HCT116 (cell line): Measurements from ENCODE around the gene GPR37L1. TPM values are rescaled to one million over a fixed set of nuclear protein-coding genes. Genes with fewer than 3 reads are reported as not detected.
A peak's percentile ranks its signal among the peaks of the same experiment; 100 is the strongest.

Experiments used
- ATAC-seq: fragments of 200-7000 bp; cut with Tn5 transposase; 2 replicates; pipeline ENCODE4 v1.9.1; 2020; ENCODE audit warnings: mild to moderate bottlenecking, moderate library complexity
- BruUV-seq: library from RNA; stranded (reverse); fragments of 400-500 nt; replicated peaks from 2 replicates; lab custom pipeline; 2021; lab: Mats Ljungman, UMichigan
- CTCF ChIA-PET: fragments of 300-600 bp; sonication (Branson Sonifier 250); formaldehyde crosslinking; loops from one replicate; lab custom pipeline; 2021; ENCODE audit warnings: antibody characterized with exemption; lab: Charles Lee
- POLR2A ChIA-PET: fragments of 300-600, 350-600 bp; sonication (Branson Sonifier 250); formaldehyde crosslinking; loops from one replicate; lab custom pipeline; 2021; ENCODE audit warnings: antibody characterized with exemption; lab: Charles Lee
- RAD21 ChIA-PET, 2 experiments: fragments of 300-600 bp; sonication (Branson Sonifier 250); formaldehyde crosslinking; loops; one replicate each; lab custom pipeline; 2023; ENCODE audit warnings: low total read pairs in 2 of 2; ENCODE audit not compliant: uncharacterized antibody in 2 of 2, unreplicated experiment in 2 of 2, low non-redundant PET in 1 of 2; lab: Charles Lee
- DNase-seq: peaks from one replicate; pipeline ENCODE4 v3.0.0-alpha.2; 2010; ENCODE audit warnings: low read depth, low spot score
- H2AFZ ChIP-seq: fragments of 200-600 bp; shearing (Covaris generic), sonication (generic); 2 replicates; pipeline ENCODE4 v1.6.1; 2017; ENCODE audit warnings: low read depth, mixed run types, mixed read lengths, antibody characterized with exemption, low read length; ENCODE audit not compliant: poor library complexity, severe bottlenecking
- H3K27ac ChIP-seq: 2 replicates; pipeline ENCODE4 v1.5.1; 2012; ENCODE audit warnings: low read depth, low read length
- H3K27me3 ChIP-seq: fragments of 200-600 bp; sonication (generic); 2 replicates; pipeline ENCODE4 v1.6.1; 2016; ENCODE audit warnings: mixed run types, low read length, mixed read lengths; ENCODE audit not compliant: insufficient read depth
- H3K36me3 ChIP-seq, 2 experiments: fragments of 200-500 bp in 1 of 2; fragments of 200-600 bp in 1 of 2; sonication (Bioruptor generic) in 1 of 2; sonication (generic) in 1 of 2; 2 replicates each; pipeline versions ENCODE4 v1.5.1 to v1.6.1; 2014 to 2016; ENCODE audit warnings: low read length in 2 of 2, inconsistent platforms in 1 of 2, mixed read lengths in 1 of 2, mixed run types in 1 of 2; ENCODE audit not compliant: insufficient read depth in 2 of 2, control insufficient read depth in 1 of 2
- H3K4me1 ChIP-seq, 2 experiments: fragments of 200-600 bp in 1 of 2; sonication (generic) in 1 of 2; 2 replicates each; pipeline versions ENCODE4 v1.5.1 to v1.6.1; 2012 to 2017; ENCODE audit warnings: low read length in 2 of 2, inconsistent platforms in 1 of 2, mild to moderate bottlenecking in 1 of 2, mixed read lengths in 1 of 2, mixed run types in 1 of 2, moderate library complexity in 1 of 2; ENCODE audit not compliant: insufficient read depth in 2 of 2, control insufficient read depth in 1 of 2
- H3K4me2 ChIP-seq: fragments of 200-600 bp; sonication (generic); 2 replicates; pipeline ENCODE4 v1.6.1; 2017; ENCODE audit warnings: mixed run types, low read length, mixed read lengths
- H3K4me3 ChIP-seq, 2 experiments: fragments of 200-600 bp in 1 of 2; sonication (generic) in 1 of 2; replicated peaks in 1 of 2; 2 replicates each; pipeline ENCODE4 v1.5.1; 2011 to 2016; ENCODE audit warnings: low read length in 2 of 2, control low read depth in 1 of 2, low read depth in 1 of 2, mild to moderate bottlenecking in 1 of 2, mixed read lengths in 1 of 2, mixed run types in 1 of 2
- H3K79me2 ChIP-seq: fragments of 200-600 bp; sonication (generic); 2 replicates; pipeline ENCODE4 v1.6.1; 2017; ENCODE audit warnings: mild to moderate bottlenecking, mixed run types, low read length, moderate library complexity, mixed read lengths; ENCODE audit not compliant: insufficient read depth
- H3K9ac ChIP-seq: fragments of 200-600 bp; sonication (generic); 2 replicates; pipeline ENCODE4 v1.6.1; 2016; ENCODE audit warnings: low read length, mixed read lengths
- H3K9me2 ChIP-seq: fragments of 200-600 bp; sonication (generic), shearing (Covaris generic); 2 replicates; pipeline ENCODE4 v1.6.1; 2017; ENCODE audit warnings: mixed run types, mild to moderate bottlenecking, moderate library complexity; ENCODE audit not compliant: insufficient read depth
- H3K9me3 ChIP-seq, 2 experiments: fragments of 200-500 bp in 1 of 2; fragments of 200-600 bp in 1 of 2; sonication (Bioruptor generic) in 1 of 2; sonication (generic) in 1 of 2; 2 replicates each; pipeline ENCODE4 v1.6.1; 2014 to 2017; ENCODE audit warnings: low read length in 2 of 2, mixed read lengths in 2 of 2, inconsistent platforms in 1 of 2, low read depth in 1 of 2, mild to moderate bottlenecking in 1 of 2, mixed run types in 1 of 2, moderate library complexity in 1 of 2; ENCODE audit not compliant: control insufficient read depth in 1 of 2, insufficient read depth in 1 of 2
- H4K20me1 ChIP-seq: fragments of 200-600 bp; sonication (generic), shearing (Covaris generic); 2 replicates; pipeline ENCODE4 v1.6.1; 2017; ENCODE audit warnings: mixed run types, mild to moderate bottlenecking, moderate library complexity; ENCODE audit not compliant: insufficient read depth
- ATF3 ChIP-seq: IDR thresholded peaks from 2 replicates; pipeline ENCODE4 v1.6.1; 2012
- CBX3 ChIP-seq: IDR thresholded peaks from 2 replicates; pipeline ENCODE4 v1.6.1; 2012; ENCODE audit warnings: low read depth
- CEBPB ChIP-seq: IDR thresholded peaks from 2 replicates; pipeline ENCODE4 v1.6.1; 2012; ENCODE audit warnings: low read depth
- EGR1 ChIP-seq: IDR thresholded peaks from 2 replicates; pipeline ENCODE4 v1.6.1; 2012; ENCODE audit warnings: low read depth
- EZH2 ChIP-seq: fragments of 200-600 bp; sonication (generic); IDR thresholded peaks from 2 replicates; pipeline ENCODE4 v1.6.1; 2017; ENCODE audit warnings: antibody characterized with exemption, mixed run types
- FOSL1 ChIP-seq: IDR thresholded peaks from 2 replicates; pipeline ENCODE4 v1.6.1; 2012; ENCODE audit warnings: low read depth
- JUND ChIP-seq: IDR thresholded peaks from 2 replicates; pipeline ENCODE4 v1.6.1; 2012
- MAX ChIP-seq: IDR thresholded peaks from 2 replicates; pipeline ENCODE4 v1.6.1; 2012
- POLR2A ChIP-seq: IDR thresholded peaks from 2 replicates; pipeline ENCODE4 v1.7.0; 2011; ENCODE audit warnings: borderline replicate concordance; ENCODE audit not compliant: insufficient read depth, insufficient read length; ENCODE audit errors: extremely low read depth
- POLR2AphosphoS5 ChIP-seq: IDR thresholded peaks from 2 replicates; pipeline ENCODE4 v1.6.1; 2011; ENCODE audit warnings: mild to moderate bottlenecking, low read depth, low read length, moderate library complexity
- SP1 ChIP-seq: IDR thresholded peaks from 2 replicates; pipeline ENCODE4 v1.6.1; 2012; ENCODE audit warnings: low read depth
- SRF ChIP-seq: IDR thresholded peaks from 2 replicates; pipeline ENCODE4 v1.6.1; 2012; ENCODE audit warnings: low read depth
- TCF7L2 ChIP-seq: IDR thresholded peaks from 2 replicates; pipeline ENCODE4 v1.7.0; 2011; ENCODE audit warnings: borderline replicate concordance, inconsistent platforms; ENCODE audit not compliant: insufficient read depth, insufficient read length; ENCODE audit errors: extremely low read depth
- YY1 ChIP-seq: IDR thresholded peaks from 2 replicates; pipeline ENCODE4 v1.6.1; 2011; ENCODE audit warnings: low read length, low read depth, moderate library complexity, mild to moderate bottlenecking; ENCODE audit not compliant: insufficient replicate concordance; ENCODE audit errors: extremely low read depth
- ZFX ChIP-seq: fragments of 450-650 bp; IDR thresholded peaks from 2 replicates; pipeline ENCODE4 v1.6.1; 2017
- ZNF274 ChIP-seq: fragments of 200-500 bp; sonication (Bioruptor generic); IDR thresholded peaks from 2 replicates; pipeline ENCODE4 v1.6.1; 2014; ENCODE audit warnings: mild to moderate bottlenecking, low read depth, low read length, inconsistent platforms
- intact Hi-C: fragments of 100-400 bp; cut with micrococcal nuclease; formaldehyde crosslinking; loops from 2 replicates; pipeline ENCODE4 v1.10.0; 2022
- total RNA-seq: library from RNA; stranded (reverse); gene quantifications from one replicate; pipeline ENCODE4 v1.2.1, GENCODE V29; 2021; ENCODE audit not compliant: unreplicated experiment
- TF ChIP-seq, protein P1 (sequence below): IDR thresholded peaks from 2 replicates; pipeline ENCODE4 v1.6.1; 2012; ENCODE audit warnings: low read depth
- TF ChIP-seq, protein P2 (sequence below), 3 experiments: fragments of 200-600 bp in 1 of 3; sonication (generic) in 1 of 3; IDR thresholded peaks in 2 of 3; conservative IDR thresholded peaks in 1 of 3; 2 replicates each; pipeline ENCODE4 v1.5.1; 2012 to 2017; ENCODE audit warnings: low read depth in 2 of 3, low read length in 2 of 3, antibody characterized with exemption in 1 of 3, borderline replicate concordance in 1 of 3, control low read depth in 1 of 3, mild to moderate bottlenecking in 1 of 3, mixed read lengths in 1 of 3, mixed run types in 1 of 3, moderate library complexity in 1 of 3; ENCODE audit not compliant: insufficient read depth in 1 of 3
- TF ChIP-seq, protein P3 (sequence below): IDR thresholded peaks from 2 replicates; pipeline ENCODE4 v1.6.1; 2011; ENCODE audit warnings: mild to moderate bottlenecking, low read length, moderate library complexity; ENCODE audit not compliant: insufficient replicate concordance; ENCODE audit errors: extremely low read depth

Gene GPR37L1
- total RNA-seq, 1 experiment from 2014 or later = 0.10 TPM

DNA sequence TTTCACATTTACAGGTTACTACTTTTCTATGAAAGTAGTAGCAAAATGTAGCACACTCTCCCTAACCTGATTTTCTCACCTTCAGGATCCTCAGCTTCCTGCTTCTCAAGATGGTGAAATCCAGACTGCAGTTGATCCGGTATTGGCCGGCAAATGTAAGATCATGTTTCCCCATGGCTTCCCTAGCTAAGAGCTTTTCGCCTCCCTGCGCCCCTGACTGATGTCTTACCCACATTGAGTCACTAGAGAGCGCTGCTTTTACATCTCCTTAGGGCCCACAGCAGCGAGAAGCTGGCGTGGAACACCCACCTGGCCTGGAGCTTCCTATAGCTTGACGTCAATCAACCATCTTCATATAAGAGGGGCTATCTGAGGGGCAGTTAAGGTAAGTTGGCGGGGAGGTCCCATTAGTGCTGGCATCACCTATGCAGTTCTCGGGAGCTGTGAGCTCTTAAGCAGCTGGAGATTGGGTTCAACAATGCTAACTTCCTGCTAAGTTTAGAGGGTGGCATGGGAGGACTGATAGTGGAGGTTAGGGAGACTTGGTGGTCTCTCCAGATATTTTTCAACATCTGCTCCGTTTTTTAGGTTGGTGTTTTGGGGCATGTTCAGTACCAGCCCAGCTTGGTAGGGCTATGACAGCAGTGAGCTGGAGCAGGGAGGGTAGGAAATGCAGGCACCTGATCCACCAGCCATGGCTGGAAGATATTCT, 32.2 kb downstream of the GPR37L1 start:
- peaks cover 10 to 16% of the 10 kb centered on the region in 2 experiments; a peak in 3 of 4 replicates for H3K4me1 ChIP-seq
- POLR2A ChIA-PET = interaction anchor here (0.6 to 1.4 kb wide), 3 partner anchors 12 to 200 kb away, joined by 3 to 7 read pairs (median 4); partner anchors contain the start of gene ELF3
- ATAC-seq = peak; percentile 94
- TF ChIP-seq, protein P1, sequence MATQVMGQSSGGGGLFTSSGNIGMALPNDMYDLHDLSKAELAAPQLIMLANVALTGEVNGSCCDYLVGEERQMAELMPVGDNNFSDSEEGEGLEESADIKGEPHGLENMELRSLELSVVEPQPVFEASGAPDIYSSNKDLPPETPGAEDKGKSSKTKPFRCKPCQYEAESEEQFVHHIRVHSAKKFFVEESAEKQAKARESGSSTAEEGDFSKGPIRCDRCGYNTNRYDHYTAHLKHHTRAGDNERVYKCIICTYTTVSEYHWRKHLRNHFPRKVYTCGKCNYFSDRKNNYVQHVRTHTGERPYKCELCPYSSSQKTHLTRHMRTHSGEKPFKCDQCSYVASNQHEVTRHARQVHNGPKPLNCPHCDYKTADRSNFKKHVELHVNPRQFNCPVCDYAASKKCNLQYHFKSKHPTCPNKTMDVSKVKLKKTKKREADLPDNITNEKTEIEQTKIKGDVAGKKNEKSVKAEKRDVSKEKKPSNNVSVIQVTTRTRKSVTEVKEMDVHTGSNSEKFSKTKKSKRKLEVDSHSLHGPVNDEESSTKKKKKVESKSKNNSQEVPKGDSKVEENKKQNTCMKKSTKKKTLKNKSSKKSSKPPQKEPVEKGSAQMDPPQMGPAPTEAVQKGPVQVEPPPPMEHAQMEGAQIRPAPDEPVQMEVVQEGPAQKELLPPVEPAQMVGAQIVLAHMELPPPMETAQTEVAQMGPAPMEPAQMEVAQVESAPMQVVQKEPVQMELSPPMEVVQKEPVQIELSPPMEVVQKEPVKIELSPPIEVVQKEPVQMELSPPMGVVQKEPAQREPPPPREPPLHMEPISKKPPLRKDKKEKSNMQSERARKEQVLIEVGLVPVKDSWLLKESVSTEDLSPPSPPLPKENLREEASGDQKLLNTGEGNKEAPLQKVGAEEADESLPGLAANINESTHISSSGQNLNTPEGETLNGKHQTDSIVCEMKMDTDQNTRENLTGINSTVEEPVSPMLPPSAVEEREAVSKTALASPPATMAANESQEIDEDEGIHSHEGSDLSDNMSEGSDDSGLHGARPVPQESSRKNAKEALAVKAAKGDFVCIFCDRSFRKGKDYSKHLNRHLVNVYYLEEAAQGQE = no peak
- TF ChIP-seq SP1 = no peak
- TF ChIP-seq, protein P2, sequence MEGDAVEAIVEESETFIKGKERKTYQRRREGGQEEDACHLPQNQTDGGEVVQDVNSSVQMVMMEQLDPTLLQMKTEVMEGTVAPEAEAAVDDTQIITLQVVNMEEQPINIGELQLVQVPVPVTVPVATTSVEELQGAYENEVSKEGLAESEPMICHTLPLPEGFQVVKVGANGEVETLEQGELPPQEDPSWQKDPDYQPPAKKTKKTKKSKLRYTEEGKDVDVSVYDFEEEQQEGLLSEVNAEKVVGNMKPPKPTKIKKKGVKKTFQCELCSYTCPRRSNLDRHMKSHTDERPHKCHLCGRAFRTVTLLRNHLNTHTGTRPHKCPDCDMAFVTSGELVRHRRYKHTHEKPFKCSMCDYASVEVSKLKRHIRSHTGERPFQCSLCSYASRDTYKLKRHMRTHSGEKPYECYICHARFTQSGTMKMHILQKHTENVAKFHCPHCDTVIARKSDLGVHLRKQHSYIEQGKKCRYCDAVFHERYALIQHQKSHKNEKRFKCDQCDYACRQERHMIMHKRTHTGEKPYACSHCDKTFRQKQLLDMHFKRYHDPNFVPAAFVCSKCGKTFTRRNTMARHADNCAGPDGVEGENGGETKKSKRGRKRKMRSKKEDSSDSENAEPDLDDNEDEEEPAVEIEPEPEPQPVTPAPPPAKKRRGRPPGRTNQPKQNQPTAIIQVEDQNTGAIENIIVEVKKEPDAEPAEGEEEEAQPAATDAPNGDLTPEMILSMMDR (IDR thresholded peaks at IDR 0.05 in 2 of 3, conservative IDR thresholded peaks at IDR 0.05 in 1 of 3; ENCODE audit: borderline replicate concordance in 1 of 3, insufficient read depth in 1 of 3, low read depth in 2 of 3, low read length in 2 of 3) = peak; percentile 53 to 82 (median 70); a peak in 5 of 6 replicates
- peak; percentile 56 for TF ChIP-seq TCF7L2
- no peak for TF ChIP-seq CBX3
- TF ChIP-seq ATF3 = no peak
- TF ChIP-seq EGR1 = no peak
- no peak for TF ChIP-seq FOSL1
- TF ChIP-seq EZH2 = no peak
- peak; percentile 46 for TF ChIP-seq YY1
- no peak for TF ChIP-seq ZFX
- TF ChIP-seq MAX = no peak; the same call in 1 of the 2 replicates
- no peak for TF ChIP-seq ZNF274
- no peak for TF ChIP-seq CEBPB
- TF ChIP-seq POLR2AphosphoS5 = peak; percentile 10; the same call in 1 of the 2 replicates
- no peak for TF ChIP-seq POLR2A
- TF ChIP-seq, protein P3, sequence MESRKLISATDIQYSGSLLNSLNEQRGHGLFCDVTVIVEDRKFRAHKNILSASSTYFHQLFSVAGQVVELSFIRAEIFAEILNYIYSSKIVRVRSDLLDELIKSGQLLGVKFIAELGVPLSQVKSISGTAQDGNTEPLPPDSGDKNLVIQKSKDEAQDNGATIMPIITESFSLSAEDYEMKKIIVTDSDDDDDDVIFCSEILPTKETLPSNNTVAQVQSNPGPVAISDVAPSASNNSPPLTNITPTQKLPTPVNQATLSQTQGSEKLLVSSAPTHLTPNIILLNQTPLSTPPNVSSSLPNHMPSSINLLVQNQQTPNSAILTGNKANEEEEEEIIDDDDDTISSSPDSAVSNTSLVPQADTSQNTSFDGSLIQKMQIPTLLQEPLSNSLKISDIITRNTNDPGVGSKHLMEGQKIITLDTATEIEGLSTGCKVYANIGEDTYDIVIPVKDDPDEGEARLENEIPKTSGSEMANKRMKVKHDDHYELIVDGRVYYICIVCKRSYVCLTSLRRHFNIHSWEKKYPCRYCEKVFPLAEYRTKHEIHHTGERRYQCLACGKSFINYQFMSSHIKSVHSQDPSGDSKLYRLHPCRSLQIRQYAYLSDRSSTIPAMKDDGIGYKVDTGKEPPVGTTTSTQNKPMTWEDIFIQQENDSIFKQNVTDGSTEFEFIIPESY = no peak
- TF ChIP-seq JUND = no peak
- no peak for TF ChIP-seq SRF

More for the DNA sequence above, 32.2 kb downstream of the GPR37L1 start:
- no peaks in the 10 kb centered on the region for H3K9me2 ChIP-seq
- no peaks in the 10 kb centered on the region for H3K79me2 ChIP-seq
- DNase-seq = peak; percentile 76
- intact Hi-C loops = no loop called here
- H4K20me1 ChIP-seq = no peaks in the 10 kb centered on the region
- BruUV-seq = no TSS peak
- H3K36me3 ChIP-seq = no peaks in the 10 kb centered on the region
- RAD21 ChIA-PET = no interaction called here
- no peak overlapping the region for H3K4me3 ChIP-seq
- H3K9me3 ChIP-seq = no peaks in the 10 kb centered on the region
- H3K4me2 ChIP-seq = peak overlapping the region; percentile 52
- H3K9ac ChIP-seq = peak overlapping the region; percentile 15; the same call in 1 of the 2 replicates
- CTCF ChIA-PET = interaction anchor here (0.6 to 2.4 kb wide), 25 partner anchors 8 to 1620 kb away, joined by 3 to 13 read pairs (median 4); partner anchors contain the start of genes ARL8A, ELF3, GPR37L1 and LGR6
- H2AFZ ChIP-seq = peak overlapping the region; percentile 76
- no peak overlapping the region for H3K27ac ChIP-seq
- H3K27me3 ChIP-seq = no peaks in the 10 kb centered on the region
